ENCODE data around the gene ZBP1.

The ZBP1 gene

DNA sequence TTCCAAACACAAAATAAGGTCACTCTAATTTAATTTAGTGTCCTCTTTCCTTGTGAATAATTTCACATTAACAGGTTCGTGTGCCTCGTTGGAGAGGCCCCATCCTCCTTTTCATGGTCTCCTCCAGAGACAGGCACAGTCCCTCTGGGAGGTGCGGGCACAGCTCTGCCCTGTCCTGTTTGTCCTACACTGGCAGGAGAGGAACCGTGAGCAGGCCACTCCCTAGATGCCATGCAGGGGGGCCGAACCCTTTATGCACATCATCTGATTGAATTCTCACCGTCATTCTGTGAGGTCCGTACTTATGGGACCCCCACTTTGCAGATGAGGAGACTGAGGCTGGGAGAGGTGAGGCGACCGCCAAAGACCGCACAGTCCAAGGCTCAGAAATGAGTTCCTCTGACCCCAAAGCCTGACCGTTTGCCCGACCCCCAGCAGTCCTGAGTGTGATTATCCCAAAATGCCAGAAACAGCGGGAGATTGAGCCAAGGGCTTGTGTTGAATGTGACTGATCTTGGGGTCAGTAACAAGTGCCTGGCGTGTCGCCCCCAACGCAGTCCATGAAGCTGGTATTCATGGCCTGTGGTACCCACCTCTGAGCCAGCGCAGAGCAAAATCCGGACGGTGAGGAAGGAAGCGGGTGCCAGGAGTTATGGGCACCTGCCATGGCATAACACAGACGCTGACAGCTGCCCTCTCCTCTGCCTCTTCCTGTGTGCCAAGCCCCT lies 46.0 kb upstream of the ZBP1 start:
- H3K4me3 Mint-ChIP-seq = no peak overlapping the region
- no peaks in the 10 kb centered on the region for H3K9me3 Mint-ChIP-seq
- no peaks in the 10 kb centered on the region for H3K36me3 Mint-ChIP-seq (ENCODE audit: low read depth)
- peaks cover 8% of the 10 kb centered on the region for H3K27me3 Mint-ChIP-seq (ENCODE audit: low read depth, poor library complexity)
- H3K4me1 Mint-ChIP-seq = peaks cover 33% of the 10 kb centered on the region
- no peak for TF ChIP-seq CTCF (IDR thresholded peaks at IDR 0.05)
- H3K27ac Mint-ChIP-seq = no peak overlapping the region
- no peak for DNase-seq

DNA sequence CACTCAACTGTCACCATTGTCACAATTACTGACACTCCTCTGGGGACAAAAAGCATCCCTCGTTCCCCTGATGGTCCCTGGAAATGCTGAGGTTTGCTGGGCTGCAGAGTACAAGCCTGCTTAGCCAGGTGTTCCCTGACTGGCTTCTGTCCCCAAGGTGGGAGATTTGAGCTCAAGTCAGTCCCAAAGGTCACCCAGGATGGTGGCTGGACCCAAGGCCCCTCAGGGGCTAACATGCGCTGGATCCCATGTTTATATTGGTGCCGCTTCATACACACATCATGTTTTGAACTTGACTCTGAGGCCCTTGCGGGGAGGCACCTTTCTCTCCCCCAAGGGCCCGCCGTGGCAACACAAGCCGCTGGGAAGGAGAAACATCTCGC lies 45.4 kb upstream of the ZBP1 start:
- Mint-ChIP-seq H3K4me1 (peaks cover 31% of the 10 kb centered on the region), H3K27ac (no peak overlapping the region), H3K4me3 (no peak overlapping the region), H3K9me3 (no peaks in the 10 kb centered on the region), H3K27me3 (ENCODE audit: low read depth, poor library complexity) (peaks cover 8% of the 10 kb centered on the region), H3K36me3 (ENCODE audit: low read depth) (no peaks in the 10 kb centered on the region)
- no peak for DNase-seq
- TF ChIP-seq CTCF (IDR thresholded peaks at IDR 0.05) = no peak

DNA sequence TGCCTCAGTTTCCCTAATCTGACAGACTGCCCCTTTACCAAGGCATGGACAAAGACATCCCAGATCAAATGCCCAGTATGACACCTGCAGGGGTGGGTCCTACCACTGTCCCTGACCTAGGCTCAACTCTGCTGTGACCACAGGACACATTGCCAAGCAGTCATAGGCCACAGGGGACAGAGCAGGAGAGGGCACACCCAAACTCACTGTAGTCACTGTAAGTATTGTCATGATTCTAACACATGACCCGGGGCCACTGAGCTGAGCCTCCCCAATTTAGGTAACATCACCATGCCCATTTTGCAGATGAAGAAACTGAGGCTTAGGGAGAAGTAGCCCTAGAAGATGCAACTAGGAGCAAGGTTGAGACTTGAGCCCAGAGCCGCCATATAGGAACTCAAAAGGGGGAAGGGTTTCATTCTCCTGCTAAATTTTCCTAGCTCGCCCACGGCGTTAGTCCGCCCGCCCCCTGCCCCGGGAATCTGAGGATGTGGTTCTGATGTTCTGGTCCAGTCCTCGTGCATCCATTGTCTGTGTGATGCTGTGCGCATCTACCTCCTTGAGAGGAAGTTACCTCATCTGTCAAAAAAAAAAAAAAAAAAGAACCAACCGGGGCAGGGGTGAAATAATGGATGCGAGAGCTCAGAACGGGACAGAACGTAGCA lies 44.8 kb upstream of the ZBP1 start:
- no peaks in the 10 kb centered on the region for H3K9me3 Mint-ChIP-seq
- no peak for TF ChIP-seq CTCF (IDR thresholded peaks at IDR 0.05)
- no peak overlapping the region for H3K4me3 Mint-ChIP-seq
- no peak overlapping the region for H3K27ac Mint-ChIP-seq
- no peak for DNase-seq
- H3K36me3 Mint-ChIP-seq (ENCODE audit: low read depth) = no peaks in the 10 kb centered on the region
- peaks cover 8% of the 10 kb centered on the region for H3K27me3 Mint-ChIP-seq (ENCODE audit: low read depth, poor library complexity)
- H3K4me1 Mint-ChIP-seq = peaks cover 33% of the 10 kb centered on the region

DNA sequence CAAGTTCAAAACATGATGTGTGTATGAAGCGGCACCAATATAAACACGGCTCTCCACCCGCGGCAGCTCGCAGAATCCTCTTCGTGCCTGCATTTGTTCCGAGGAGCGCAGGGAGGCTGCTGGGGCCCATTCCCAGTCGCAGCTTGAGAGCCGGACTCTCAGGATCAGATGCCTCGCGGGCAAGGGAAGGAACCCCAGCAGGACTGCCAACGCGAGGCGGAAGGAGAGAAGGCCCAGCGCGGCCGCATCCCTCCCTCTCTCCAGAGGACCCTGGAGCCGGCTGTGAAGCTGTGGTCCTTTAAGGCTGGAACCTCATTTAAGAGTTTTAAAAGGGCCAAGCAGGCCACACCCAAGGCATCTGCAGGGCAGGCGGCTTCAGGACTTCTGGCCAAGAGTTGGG lies 44.2 kb upstream of the ZBP1 start:
- no peaks in the 10 kb centered on the region for H3K9me3 Mint-ChIP-seq
- H3K27ac Mint-ChIP-seq = no peak overlapping the region
- H3K4me3 Mint-ChIP-seq = no peak overlapping the region
- no peak for TF ChIP-seq CTCF (IDR thresholded peaks at IDR 0.05)
- H3K4me1 Mint-ChIP-seq = peaks cover 36% of the 10 kb centered on the region
- no peak for DNase-seq
- H3K27me3 Mint-ChIP-seq (ENCODE audit: low read depth, poor library complexity) = peaks cover 6% of the 10 kb centered on the region
- no peaks in the 10 kb centered on the region for H3K36me3 Mint-ChIP-seq (ENCODE audit: low read depth)

DNA sequence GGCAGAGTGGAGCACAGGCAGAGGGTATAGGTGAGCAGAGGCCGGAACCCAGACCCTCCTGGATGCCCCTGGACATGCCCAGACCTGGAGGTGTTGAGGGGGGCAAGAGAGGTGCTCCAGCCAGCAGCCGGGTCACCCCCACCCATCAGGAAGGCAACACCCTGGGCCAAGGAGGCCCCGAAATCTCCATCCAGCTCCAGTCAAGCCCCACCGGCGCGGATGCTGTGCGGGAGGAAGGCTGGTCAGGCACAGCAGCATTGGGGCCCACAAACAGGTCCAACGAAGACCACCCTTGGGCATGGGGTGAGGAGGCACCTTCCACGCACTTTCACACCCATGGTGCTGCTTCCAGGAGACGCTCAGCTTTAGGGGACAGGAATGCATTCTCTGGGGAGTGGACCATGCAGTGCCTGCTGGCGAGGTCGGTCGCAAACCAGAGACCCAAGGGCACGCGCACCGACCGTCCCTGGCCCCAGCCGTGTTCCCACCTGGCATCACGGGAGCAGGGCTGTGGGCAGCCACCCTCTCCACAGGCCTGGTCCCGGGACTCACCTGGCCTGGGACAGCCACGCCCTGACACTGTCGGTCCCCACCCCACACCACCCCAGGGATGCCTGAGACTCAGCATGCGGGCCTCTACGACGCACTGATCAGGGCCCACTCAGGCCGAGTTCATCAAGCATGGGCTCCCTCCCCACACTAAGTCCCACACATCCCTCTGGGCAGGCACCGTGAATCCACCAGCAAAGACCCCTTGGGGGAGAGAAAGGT lies 43.6 kb upstream of the ZBP1 start:
- peak; percentile 3 for DNase-seq
- no peaks in the 10 kb centered on the region for H3K9me3 Mint-ChIP-seq

More for the DNA sequence above, 43.6 kb upstream of the ZBP1 start:
- H3K4me3 Mint-ChIP-seq = no peak overlapping the region
- no peak for TF ChIP-seq CTCF (IDR thresholded peaks at IDR 0.05)
- peaks cover 42% of the 10 kb centered on the region for H3K4me1 Mint-ChIP-seq
- H3K27me3 Mint-ChIP-seq (ENCODE audit: low read depth, poor library complexity) = peaks cover 3% of the 10 kb centered on the region
- H3K27ac Mint-ChIP-seq = no peak overlapping the region
- H3K36me3 Mint-ChIP-seq (ENCODE audit: low read depth) = peaks cover 3% of the 10 kb centered on the region

All from nephron progenitor cell (in vitro differentiated cells).